ENCODE results near the gene XKR7. TPM values are rescaled to one million over a fixed set of nuclear protein-coding genes. Genes with fewer than 3 reads are reported as not detected.

Gene XKR7
- total RNA-seq, 4 donors from 2014 or later: not detected

DNA sequence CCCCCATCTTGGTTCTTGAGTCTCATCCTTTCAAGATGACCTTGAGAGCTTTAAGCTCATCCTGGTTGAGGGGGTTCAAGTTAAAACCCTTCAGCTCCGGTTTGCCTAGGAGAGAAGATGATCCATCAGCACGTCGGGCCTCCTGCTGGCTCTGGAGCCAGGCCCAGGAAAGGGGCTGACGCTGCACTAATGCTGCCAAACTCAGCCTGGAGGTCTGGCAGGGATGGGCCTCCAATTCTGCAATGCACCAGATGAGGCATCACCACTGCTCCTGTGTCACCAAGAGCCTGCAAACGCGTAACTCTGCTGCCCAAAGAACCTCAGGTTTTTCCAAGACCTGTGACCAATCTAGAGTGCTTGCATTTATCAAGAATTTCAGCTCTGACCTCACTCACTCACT, 22.2 kb upstream of the XKR7 start:
- TF ChIP-seq, protein P1, sequence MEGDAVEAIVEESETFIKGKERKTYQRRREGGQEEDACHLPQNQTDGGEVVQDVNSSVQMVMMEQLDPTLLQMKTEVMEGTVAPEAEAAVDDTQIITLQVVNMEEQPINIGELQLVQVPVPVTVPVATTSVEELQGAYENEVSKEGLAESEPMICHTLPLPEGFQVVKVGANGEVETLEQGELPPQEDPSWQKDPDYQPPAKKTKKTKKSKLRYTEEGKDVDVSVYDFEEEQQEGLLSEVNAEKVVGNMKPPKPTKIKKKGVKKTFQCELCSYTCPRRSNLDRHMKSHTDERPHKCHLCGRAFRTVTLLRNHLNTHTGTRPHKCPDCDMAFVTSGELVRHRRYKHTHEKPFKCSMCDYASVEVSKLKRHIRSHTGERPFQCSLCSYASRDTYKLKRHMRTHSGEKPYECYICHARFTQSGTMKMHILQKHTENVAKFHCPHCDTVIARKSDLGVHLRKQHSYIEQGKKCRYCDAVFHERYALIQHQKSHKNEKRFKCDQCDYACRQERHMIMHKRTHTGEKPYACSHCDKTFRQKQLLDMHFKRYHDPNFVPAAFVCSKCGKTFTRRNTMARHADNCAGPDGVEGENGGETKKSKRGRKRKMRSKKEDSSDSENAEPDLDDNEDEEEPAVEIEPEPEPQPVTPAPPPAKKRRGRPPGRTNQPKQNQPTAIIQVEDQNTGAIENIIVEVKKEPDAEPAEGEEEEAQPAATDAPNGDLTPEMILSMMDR (IDR thresholded peaks at IDR 0.05; ENCODE audit: low read depth): no peak

GRCh38 chr20:31948008-31948407, 19.9 kb upstream of the XKR7 start:
- TF ChIP-seq, protein P1 (IDR thresholded peaks at IDR 0.05; ENCODE audit: low read depth): no peak

GRCh38 chr20:31949877-31950646, 17.9 kb upstream of the XKR7 start:
- TF ChIP-seq, protein P1 (IDR thresholded peaks at IDR 0.05; ENCODE audit: low read depth): no peak

DNA sequence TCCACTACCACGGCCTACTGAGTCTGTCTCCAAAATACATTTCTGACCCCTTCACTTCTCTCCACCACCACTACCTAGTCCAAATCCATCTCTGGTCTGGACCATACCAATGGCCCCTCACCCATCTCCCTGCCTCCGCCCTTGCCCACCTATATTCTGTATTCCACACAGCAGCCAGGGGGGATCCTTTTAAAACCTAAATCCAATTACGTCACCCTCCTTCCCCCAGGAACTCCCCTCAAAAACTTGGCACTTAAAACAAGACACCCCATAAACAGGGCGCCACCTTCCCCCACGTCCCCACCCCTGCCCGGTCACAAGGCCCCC, 16.8 kb upstream of the XKR7 start:
- TF ChIP-seq, protein P1 (IDR thresholded peaks at IDR 0.05; ENCODE audit: low read depth): no peak

DNA sequence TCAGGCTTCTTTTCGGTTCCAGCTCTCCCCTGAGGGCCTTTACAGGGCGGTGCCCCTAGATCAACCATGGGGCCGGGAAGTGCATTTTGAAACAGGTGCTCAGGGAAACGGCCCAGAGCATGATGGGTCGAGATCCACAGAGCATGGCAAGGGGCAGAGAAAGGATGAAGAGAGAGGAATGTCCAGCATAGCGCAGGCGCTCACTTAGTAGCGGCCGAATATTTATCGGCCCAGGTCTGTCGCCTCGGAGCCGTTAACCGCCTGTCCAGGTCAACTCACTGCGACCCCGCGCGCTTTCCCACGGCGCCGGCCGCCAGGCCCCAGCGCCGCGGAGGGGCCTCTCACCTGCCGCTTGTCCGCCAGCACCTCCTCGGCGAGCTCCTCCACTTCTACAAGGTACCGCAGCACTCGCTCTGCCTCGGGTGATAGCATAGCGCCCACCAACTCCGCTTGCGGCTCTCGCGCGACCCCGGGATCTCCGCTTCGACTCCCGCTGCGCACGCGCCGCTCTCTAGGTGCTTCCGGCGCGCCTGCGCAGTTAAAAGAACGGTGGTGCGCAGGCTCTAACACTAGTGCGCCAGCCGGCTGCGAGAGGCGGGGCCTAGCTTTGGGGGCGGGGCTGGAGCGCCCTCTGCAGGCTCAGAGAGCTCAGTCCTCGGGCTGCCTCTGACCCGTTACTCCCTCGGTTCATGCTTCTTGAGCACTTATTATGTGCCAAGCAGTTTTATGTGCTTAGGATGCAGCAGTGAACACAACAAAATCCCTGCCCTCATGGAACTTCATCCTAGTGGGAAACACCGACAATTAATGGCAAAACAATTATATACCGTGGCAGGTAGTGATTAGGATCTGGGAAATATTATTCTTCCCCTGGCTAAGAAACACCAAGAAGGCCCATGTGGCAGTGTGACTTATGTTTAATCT, 16.2 kb upstream of the XKR7 start, which contains the start of gene PDRG1:
TSS of gene PDRG1 (minus strand) at position 517 of the 924 bp plus-strand sequence. CDS start at position 432, 85 bp downstream.
- TF ChIP-seq, protein P1 (IDR thresholded peaks at IDR 0.05; ENCODE audit: low read depth): no peak

- TF ChIP-seq, protein P1 (IDR thresholded peaks at IDR 0.05; ENCODE audit: low read depth): no peak
Observed at GRCh38 chr20:31953556-31954148, 14.3 kb upstream of the XKR7 start.

GRCh38 chr20:31954500-31954899, 13.5 kb upstream of the XKR7 start:
- TF ChIP-seq, protein P1 (IDR thresholded peaks at IDR 0.05; ENCODE audit: low read depth): no peak
